Stimulated activated CD4-positive, alpha-beta T cell treated with anti-CD3 and anti-CD28 coated beads, Interleukin-15, amount 100 ng/mL, for 48 hours (primary cell): ENCODE measurements around the gene HOTAIR.

Source experiments
- DNase-seq, 2 donors: peaks; one replicate each; pipeline ENCODE4 v3.0.0-alpha.2; 2020; ENCODE audit warnings: low read depth in 2 of 2

The HOTAIR gene

GRCh38 chr12:53928054-53928835 lies 46.5 kb downstream of the HOTAIR start:
- DNase-seq, result no peak

- no peak for DNase-seq
Observed at GRCh38 chr12:53927220-53928029, 47.3 kb downstream of the HOTAIR start.

GRCh38 chr12:53924521-53925405 lies 50.0 kb downstream of the HOTAIR start:
- no peak for DNase-seq

DNA sequence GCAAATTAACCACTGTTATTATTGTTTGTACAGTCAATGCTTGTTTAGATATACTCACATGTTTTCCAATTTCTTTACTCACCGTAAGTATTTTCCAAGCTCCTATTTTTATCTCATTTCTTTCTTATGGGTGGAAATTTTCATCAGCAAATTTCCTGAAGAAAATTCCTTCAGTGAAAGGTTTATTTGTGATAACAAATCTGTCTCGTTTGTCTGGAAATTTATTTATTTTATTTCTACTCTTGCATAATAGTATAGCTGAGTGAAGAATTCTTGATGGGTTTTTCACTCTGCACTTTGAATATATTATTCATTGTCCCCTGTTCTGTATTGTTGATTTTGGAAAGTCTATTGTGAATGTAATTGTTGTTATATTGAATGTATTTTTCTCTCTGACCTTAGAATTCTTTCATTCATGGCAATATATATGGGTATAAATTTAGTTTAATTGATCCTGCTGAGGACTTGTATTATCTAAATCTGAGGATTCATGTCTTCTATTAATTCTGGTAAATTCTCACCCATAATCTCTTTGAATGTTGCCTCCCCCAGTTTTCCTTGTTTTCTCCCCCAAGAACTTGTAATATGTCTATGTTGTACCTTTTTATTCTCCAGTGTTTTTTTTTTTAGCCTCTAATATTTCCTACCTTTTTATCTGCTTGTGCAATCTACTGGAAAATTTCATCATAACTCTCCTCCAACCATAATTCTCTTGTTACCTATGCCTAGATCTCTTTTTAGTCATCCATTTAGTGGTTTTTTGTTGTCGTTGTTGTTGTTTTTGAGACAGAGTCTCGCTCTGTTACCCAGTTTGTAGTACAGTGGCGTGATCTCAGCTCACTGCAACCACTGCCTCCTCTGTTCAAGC lies 57.7 kb downstream of the HOTAIR start:
- DNase-seq, result no peak
